Activated naive CD4-positive, alpha-beta T cell treated with anti-CD3 and anti-CD28 coated beads for 36 hours (primary cell): ENCODE measurements around the gene SEMA4G. TPM values are rescaled to one million over a fixed set of nuclear protein-coding genes. Genes with fewer than 3 reads are reported as not detected.

ENCODE experiments used
- CTCF ChIA-PET: fragments of 350-600 bp; sonication (Branson Sonifier 250); formaldehyde crosslinking; loops from one replicate; lab custom pipeline; 2021; ENCODE audit warnings: antibody characterized with exemption; lab: Charles Lee
- DNase-seq: peaks from one replicate; pipeline ENCODE4 v3.0.0-alpha.2; 2020
- H3K27ac Mint-ChIP-seq: one replicate; pipeline ENCODE4 v1.8.0; 2021; ENCODE audit warnings: mild to moderate bottlenecking, mixed read lengths
- H3K27me3 Mint-ChIP-seq: one replicate; pipeline ENCODE4 v1.8.0; 2021; ENCODE audit warnings: low read depth, mixed read lengths
- H3K36me3 Mint-ChIP-seq: one replicate; pipeline ENCODE4 v1.8.0; 2021; ENCODE audit warnings: low read depth, mixed read lengths
- H3K4me1 Mint-ChIP-seq: one replicate; pipeline ENCODE4 v1.8.0; 2021; ENCODE audit warnings: low read depth, mixed read lengths
- H3K4me3 Mint-ChIP-seq: one replicate; pipeline ENCODE4 v1.8.0; 2021; ENCODE audit warnings: mild to moderate bottlenecking, moderate library complexity, mixed read lengths
- H3K9me3 Mint-ChIP-seq: one replicate; pipeline ENCODE4 v1.8.0; 2021; ENCODE audit warnings: mixed read lengths
- intact Hi-C: fragments of 100-400 bp; cut with micrococcal nuclease; formaldehyde crosslinking; loops from one replicate; pipeline ENCODE4 v1.15.1; 2023
- total RNA-seq, 2 experiments: library from RNA; stranded (reverse); gene quantifications; one replicate each; pipeline ENCODE4 v1.2.3, GENCODE V29; 2021

The SEMA4G gene, protein sequence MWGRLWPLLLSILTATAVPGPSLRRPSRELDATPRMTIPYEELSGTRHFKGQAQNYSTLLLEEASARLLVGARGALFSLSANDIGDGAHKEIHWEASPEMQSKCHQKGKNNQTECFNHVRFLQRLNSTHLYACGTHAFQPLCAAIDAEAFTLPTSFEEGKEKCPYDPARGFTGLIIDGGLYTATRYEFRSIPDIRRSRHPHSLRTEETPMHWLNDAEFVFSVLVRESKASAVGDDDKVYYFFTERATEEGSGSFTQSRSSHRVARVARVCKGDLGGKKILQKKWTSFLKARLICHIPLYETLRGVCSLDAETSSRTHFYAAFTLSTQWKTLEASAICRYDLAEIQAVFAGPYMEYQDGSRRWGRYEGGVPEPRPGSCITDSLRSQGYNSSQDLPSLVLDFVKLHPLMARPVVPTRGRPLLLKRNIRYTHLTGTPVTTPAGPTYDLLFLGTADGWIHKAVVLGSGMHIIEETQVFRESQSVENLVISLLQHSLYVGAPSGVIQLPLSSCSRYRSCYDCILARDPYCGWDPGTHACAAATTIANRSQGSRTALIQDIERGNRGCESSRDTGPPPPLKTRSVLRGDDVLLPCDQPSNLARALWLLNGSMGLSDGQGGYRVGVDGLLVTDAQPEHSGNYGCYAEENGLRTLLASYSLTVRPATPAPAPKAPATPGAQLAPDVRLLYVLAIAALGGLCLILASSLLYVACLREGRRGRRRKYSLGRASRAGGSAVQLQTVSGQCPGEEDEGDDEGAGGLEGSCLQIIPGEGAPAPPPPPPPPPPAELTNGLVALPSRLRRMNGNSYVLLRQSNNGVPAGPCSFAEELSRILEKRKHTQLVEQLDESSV
- total RNA-seq: under 1 TPM; 0.48 to 0.59 TPM

DNA sequence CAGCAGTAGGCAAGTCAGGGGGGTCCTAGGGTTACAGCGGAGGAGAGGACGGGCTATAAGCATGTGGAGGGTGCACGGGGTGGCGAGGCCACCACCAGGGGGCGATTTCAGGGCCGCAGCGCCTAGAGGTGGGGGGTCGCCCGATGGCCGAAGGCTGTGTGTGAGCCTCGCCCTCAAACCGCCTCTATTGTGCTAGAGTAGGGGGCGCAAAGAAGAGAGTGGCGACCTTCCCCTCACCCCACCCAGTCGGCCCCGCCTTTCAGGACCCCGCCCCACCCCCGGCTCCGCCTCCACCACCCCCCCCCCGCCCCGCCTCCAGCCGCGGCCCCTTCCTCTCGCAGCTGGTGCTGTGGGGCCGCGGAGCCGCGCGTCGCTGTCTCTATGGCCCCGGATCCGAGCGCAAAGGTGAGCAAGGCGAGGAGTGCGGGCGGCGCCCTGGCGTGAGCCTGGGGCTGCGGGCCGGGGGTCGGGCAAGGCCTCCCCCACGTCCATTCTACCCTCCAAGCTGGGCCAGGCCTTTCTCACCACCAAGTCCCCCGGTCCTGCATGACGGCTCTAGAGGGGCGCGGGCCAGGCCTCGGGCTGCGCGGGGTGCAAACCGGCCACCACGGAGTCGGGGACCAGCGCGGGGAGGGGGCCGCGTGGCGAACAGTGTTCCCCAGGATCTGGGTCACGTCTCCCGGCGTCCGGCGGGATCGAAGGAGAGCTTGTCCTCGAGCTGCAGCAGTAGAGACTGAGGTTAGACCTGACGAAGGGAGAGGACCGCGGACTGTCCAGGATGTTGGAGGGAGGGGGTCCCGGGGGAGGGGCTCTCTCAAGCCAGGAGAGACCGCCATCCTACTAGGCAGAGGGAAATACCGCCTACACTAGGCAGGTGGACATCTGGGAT, at the start of gene SEMA4G:
TSS of gene SEMA4G (plus strand) at position 318 of the 889 bp plus-strand sequence. CDS start 3,409 bp downstream, outside the sequence.
- Mint-ChIP-seq H3K36me3 (no peaks in the 10 kb centered on the region), H3K27me3 (no peaks in the 10 kb centered on the region), H3K4me3 (peak within 1 kb of the TSS; percentile 59), H3K4me1 (peaks cover 8% of the 10 kb centered on the region), H3K9me3 (no peaks in the 10 kb centered on the region), H3K27ac (no peak within 1 kb of the TSS)
- DNase-seq: peak; percentile 32
- intact Hi-C loops: loop anchor here (5.0 kb wide), 1 partner anchor 43 kb away; no protein-coding TSS in a partner anchor
- CTCF ChIA-PET: interaction anchor here (0.8 to 1.0 kb wide), 3 partner anchors 10 to 45 kb away, joined by 3 to 8 read pairs (median 3); no protein-coding TSS in a partner anchor

DNA sequence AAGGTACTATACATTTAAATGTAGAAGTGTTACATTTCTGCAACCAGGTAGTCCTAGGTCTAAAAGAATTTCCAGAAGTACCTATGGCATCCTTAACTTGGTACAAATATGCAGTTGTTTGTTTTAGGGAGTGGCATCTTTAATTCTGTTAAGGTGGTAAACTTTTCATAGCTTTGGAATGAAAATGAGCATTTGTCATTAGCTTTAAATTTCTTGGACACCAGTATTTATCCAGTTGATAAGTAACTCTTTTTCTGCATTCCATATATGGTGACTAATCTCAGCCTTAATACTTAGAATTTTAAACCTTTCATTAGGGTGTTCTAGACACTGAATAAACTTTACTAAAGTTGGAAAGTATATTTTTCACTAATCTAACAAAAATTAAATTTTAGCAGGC, 45.7 kb upstream of the SEMA4G start:
- no peak for DNase-seq
- intact Hi-C loops: no loop called here
- Mint-ChIP-seq H3K9me3 (no peaks in the 10 kb centered on the region), H3K4me3 (no peak overlapping the region), H3K36me3 (peaks cover 48% of the 10 kb centered on the region), H3K27me3 (no peaks in the 10 kb centered on the region), H3K27ac (no peak overlapping the region), H3K4me1 (peaks cover 7% of the 10 kb centered on the region)
- CTCF ChIA-PET: interaction anchor here (0.8 to 1.1 kb wide), 2 partner anchors 9 to 74 kb away, joined by 3 to 4 read pairs; no protein-coding TSS in a partner anchor

DNA sequence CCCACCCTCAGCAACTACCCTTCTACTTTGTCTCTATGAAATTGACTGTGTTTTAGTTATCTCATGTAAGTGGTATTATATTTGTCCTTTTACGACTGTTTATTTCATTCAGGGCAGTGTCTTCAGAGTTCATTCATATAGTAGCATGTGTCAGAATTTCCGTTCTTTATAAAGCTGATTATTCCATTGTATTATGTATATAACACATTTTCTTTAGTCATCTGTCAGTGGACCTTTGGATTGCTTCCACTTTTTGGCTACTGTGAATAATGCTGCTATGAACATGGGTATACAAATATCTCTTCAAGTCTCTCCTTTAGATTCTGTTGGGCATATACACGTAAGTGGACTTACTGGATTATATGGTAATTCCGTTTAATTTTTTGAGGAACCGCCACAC, 42.0 kb upstream of the SEMA4G start:
- DNase-seq: no peak
- no peak overlapping the region for H3K27ac Mint-ChIP-seq
- CTCF ChIA-PET: no interaction called here
- intact Hi-C loops: no loop called here
- H3K36me3 Mint-ChIP-seq: peaks cover 46% of the 10 kb centered on the region
- H3K9me3 Mint-ChIP-seq: no peaks in the 10 kb centered on the region
- peaks cover 7% of the 10 kb centered on the region for H3K4me1 Mint-ChIP-seq
- H3K4me3 Mint-ChIP-seq: no peak overlapping the region
- no peaks in the 10 kb centered on the region for H3K27me3 Mint-ChIP-seq

DNA sequence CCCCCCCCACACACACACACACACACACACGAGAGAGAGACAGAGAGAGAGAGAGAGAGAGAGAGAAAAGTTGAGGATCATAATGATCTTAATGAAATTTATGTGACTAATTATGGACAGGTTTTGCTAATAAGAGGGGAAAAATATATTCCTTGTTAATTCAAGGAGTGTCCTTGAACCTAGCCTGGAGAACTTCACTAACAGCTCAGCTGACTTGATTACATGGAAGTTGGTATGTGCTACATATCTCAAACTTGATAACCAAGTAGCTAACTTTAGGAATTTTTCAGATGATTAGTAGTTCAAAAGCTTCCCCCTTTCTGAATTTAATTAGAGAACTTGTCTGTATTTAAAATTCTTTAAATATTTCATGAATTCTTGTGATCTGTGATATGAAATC, 41.3 kb upstream of the SEMA4G start:
- H3K4me1 Mint-ChIP-seq: peaks cover 7% of the 10 kb centered on the region
- intact Hi-C loops: no loop called here

DNA sequence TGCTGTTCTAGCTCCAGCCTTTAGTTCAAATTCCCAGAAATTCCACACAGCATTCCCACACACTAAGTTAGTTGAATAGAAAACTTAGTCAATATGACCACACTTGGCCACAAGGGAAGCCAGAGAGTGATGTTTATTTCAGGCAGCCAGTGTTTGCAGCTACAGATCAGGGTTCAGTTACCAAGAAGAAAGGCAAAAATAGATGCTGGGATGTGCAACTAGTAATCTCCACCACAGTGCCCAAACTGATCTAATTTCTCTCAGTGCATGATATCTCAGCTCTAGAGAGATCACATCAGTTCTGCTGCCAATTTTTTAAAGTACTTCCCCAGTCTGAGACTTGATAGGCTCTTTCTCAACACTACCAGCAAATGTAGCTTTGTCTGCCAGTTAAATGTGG, 38.9 kb upstream of the SEMA4G start:
- H3K36me3 Mint-ChIP-seq: peaks cover 43% of the 10 kb centered on the region
- no peak overlapping the region for H3K4me3 Mint-ChIP-seq
- intact Hi-C loops: no loop called here
- peaks cover 2% of the 10 kb centered on the region for H3K4me1 Mint-ChIP-seq
- no peak overlapping the region for H3K27ac Mint-ChIP-seq
- CTCF ChIA-PET: interaction anchor here (0.9 kb wide), 1 partner anchor 13 kb away, joined by 3 read pairs; no protein-coding TSS in a partner anchor
- H3K9me3 Mint-ChIP-seq: no peaks in the 10 kb centered on the region
- H3K27me3 Mint-ChIP-seq: no peaks in the 10 kb centered on the region
- DNase-seq: no peak

More for the DNA sequence above, 41.3 kb upstream of the SEMA4G start:
- Mint-ChIP-seq H3K27me3 (no peaks in the 10 kb centered on the region), H3K36me3 (peaks cover 50% of the 10 kb centered on the region), H3K27ac (no peak overlapping the region), H3K4me3 (no peak overlapping the region), H3K9me3 (no peaks in the 10 kb centered on the region)
- CTCF ChIA-PET: interaction anchor here (1.1 kb wide), 1 partner anchor 19 kb away, joined by 3 read pairs; no protein-coding TSS in a partner anchor
- no peak for DNase-seq

DNA sequence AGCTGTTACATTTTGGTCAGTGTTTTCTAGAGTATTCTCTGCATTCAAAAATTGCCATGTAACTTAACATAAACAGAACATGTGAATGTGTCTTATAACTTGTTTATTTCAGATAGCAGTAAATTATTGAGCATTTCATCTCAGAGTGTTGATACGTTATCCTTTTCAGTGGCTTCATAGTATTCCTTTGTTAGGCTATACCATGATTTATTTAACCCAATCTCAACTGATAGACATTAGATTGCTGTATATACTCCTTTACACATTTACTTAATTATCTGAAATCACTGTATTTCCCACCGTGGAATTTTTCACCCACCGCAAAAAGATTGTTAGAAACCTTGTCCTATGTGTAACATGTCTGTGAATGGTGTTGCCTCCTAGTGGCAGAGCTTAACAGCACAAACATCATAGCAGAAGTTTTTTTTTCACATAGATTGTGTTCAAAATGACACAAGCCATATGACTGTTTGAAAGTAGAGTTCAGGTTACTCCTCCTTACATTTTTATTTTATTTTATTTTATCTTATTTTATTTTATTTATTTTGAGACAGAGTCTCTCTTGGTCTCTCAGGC, 35.1 kb upstream of the SEMA4G start:
- Mint-ChIP-seq H3K27me3 (no peaks in the 10 kb centered on the region), H3K4me3 (no peak overlapping the region), H3K4me1 (no peaks in the 10 kb centered on the region), H3K36me3 (peaks cover 30% of the 10 kb centered on the region), H3K27ac (no peak overlapping the region), H3K9me3 (no peaks in the 10 kb centered on the region)
- no peak for DNase-seq
- intact Hi-C loops: no loop called here
- CTCF ChIA-PET: interaction anchor here (0.6 to 1.4 kb wide), 6 partner anchors 9 to 373 kb away, joined by 3 to 4 read pairs (median 3); no protein-coding TSS in a partner anchor

DNA sequence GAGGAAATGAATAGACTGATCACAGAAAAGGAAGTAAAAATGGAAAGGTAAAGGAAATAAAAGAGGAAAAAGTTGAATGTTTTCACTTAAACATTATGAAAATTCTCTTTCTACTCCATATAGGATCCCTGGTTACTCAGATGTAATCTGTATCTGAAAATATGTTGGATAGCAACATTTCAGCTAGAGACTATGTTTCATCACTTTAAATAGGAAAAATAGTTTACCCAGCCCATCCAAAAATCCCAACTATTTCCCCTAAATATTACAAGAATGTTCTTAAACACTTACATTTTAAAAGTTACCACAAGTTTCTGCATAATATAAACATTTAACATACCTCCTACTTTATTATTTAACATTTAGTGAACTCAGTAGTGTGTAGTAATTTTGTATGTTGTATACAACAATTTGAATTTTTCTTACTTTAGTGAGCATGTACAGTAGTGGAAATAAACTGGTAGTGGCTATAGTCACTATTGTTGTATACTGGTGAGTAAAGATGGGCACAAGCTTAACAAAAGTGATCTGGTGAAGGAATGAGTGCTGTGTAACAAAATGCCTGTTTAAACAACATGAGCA, 29.4 kb upstream of the SEMA4G start:
- CTCF ChIA-PET: interaction anchor here (0.9 kb wide), 1 partner anchor 15 kb away, joined by 3 read pairs; no protein-coding TSS in a partner anchor
- Mint-ChIP-seq H3K9me3 (no peaks in the 10 kb centered on the region), H3K4me1 (peaks cover 21% of the 10 kb centered on the region), H3K27me3 (no peaks in the 10 kb centered on the region), H3K36me3 (peaks cover 25% of the 10 kb centered on the region), H3K4me3 (no peak overlapping the region), H3K27ac (no peak overlapping the region)
- DNase-seq: no peak
- intact Hi-C loops: loop anchor here (5.0 kb wide), 1 partner anchor 403 kb away; the partner anchor contains the start of gene HIF1AN

DNA sequence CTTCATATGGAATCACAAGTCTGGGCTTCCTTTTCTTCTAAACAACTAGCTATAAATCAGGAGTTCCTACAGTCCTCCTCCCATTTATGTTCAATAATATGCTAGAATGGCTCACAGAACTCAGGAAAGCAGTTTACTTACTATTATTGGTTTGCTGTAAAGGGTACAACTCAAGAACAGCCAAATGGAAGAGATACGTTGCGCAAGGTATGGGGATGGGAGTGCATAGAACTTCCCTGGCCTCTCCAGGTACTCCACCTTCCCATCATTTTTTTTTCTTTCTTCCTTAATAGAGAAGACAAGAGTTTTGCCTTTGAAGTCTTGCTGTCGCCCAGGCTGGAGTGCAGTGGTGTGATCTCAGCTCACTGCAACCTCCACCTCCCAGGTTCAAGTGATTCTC, 27.1 kb upstream of the SEMA4G start:
- no peak for DNase-seq
- Mint-ChIP-seq H3K4me1 (peaks cover 21% of the 10 kb centered on the region), H3K36me3 (peaks cover 38% of the 10 kb centered on the region), H3K27me3 (no peaks in the 10 kb centered on the region), H3K9me3 (no peaks in the 10 kb centered on the region), H3K27ac (no peak overlapping the region), H3K4me3 (no peak overlapping the region)
- intact Hi-C loops: loop anchor here (5.0 kb wide), 1 partner anchor 405 kb away; the partner anchor contains the start of gene HIF1AN
- CTCF ChIA-PET: no interaction called here

DNA sequence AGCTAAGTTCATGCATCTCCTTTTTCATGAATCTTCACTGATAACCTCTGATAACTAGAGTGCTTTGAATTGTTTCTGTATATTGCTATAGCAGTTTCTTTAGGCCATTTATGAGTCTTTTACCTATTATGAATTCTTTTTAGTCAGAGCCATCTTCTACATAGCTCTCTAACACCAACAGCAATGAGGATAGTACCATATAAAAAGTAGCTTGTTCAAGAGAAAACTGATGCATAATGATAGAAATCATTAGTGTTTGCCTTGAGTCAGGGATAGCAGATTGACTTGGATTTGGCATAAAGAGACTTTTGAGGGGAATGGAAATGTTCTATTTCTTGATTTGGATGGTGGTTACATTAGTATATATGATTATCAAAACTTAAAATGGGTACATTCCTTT, 25.8 kb upstream of the SEMA4G start:
- peaks cover 36% of the 10 kb centered on the region for H3K36me3 Mint-ChIP-seq
- no peak for DNase-seq
- peaks cover 21% of the 10 kb centered on the region for H3K4me1 Mint-ChIP-seq
- peak overlapping the region; percentile 78 for H3K27ac Mint-ChIP-seq
- CTCF ChIA-PET: interaction anchor here (0.7 to 0.9 kb wide), 2 partner anchors 13 to 31 kb away, joined by 3 to 4 read pairs; partner anchors contain the start of gene SLF2
- no peaks in the 10 kb centered on the region for H3K9me3 Mint-ChIP-seq
- no peaks in the 10 kb centered on the region for H3K27me3 Mint-ChIP-seq
- intact Hi-C loops: loop anchor here (5.0 kb wide), 1 partner anchor 406 kb away; the partner anchor contains the start of gene HIF1AN
- no peak overlapping the region for H3K4me3 Mint-ChIP-seq

DNA sequence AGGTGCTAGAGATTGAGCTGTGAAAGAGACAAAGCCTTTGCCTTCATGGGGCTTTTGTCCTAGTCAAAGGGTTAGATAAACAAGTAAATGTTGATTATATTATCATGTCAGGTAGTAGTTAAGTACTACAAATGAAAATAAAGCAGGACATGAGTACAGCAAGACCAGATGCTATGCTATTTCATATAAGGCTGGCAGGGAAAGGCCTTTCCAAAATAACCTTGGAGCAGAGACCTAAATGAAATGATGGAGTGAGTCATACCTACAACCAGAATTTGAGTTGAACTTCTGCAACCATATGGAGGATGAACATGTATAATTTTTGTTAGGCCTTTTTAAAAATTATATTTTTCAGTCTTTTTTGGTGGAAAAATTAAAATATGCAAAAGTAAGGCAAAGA, 23.6 kb upstream of the SEMA4G start:
- no peak overlapping the region for H3K4me3 Mint-ChIP-seq
- H3K9me3 Mint-ChIP-seq: no peaks in the 10 kb centered on the region
- DNase-seq: no peak
- H3K4me1 Mint-ChIP-seq: peaks cover 21% of the 10 kb centered on the region
- CTCF ChIA-PET: no interaction called here
- H3K27me3 Mint-ChIP-seq: no peaks in the 10 kb centered on the region
- H3K36me3 Mint-ChIP-seq: peaks cover 42% of the 10 kb centered on the region
- H3K27ac Mint-ChIP-seq: no peak overlapping the region
- intact Hi-C loops: no loop called here

DNA sequence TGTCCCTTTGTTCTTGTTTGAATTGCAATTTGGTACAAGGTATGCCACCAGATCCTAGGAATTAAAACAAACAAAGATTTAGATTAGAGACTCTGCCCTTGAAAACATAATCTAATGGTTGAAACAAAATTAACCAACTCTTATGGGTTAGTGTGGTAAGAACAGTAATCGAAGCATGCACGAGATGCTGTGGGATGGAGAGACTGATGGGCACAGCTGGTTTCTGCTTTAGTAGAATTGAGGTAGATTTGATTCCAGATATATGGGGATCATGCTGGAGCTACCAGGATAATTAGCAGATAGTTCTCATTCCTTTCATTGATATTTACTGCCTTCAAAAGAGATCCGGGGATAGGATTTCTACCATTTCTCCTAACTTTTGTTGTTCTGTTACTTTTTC, 20.4 kb upstream of the SEMA4G start:
- Mint-ChIP-seq H3K27me3 (no peaks in the 10 kb centered on the region), H3K36me3 (peaks cover 35% of the 10 kb centered on the region), H3K9me3 (no peaks in the 10 kb centered on the region), H3K4me3 (no peak overlapping the region), H3K4me1 (peaks cover 6% of the 10 kb centered on the region), H3K27ac (no peak overlapping the region)
- no peak for DNase-seq
- CTCF ChIA-PET: no interaction called here
- intact Hi-C loops: no loop called here
